ENCODE results near the gene DAP3. TPM values are rescaled to one million over a fixed set of nuclear protein-coding genes. Genes with fewer than 3 reads are reported as not detected.

DAP3 gene
- total RNA-seq, 1 donor from 2014 or later: 88.3 TPM

GRCh38 chr1:155646307-155646706 is 42.6 kb upstream of the DAP3 start:
- H3K27me3 Mint-ChIP-seq (ENCODE audit: unreplicated experiment): no peaks in the 10 kb centered on the region
- H3K9me3 Mint-ChIP-seq (ENCODE audit: unreplicated experiment): peaks cover 4% of the 10 kb centered on the region
- no peak for TF ChIP-seq CTCF (IDR thresholded peaks at IDR 0.05; ENCODE audit: partially characterized antibody, unreplicated experiment)
- peaks cover 30% of the 10 kb centered on the region for H3K36me3 Mint-ChIP-seq (ENCODE audit: unreplicated experiment)
- no peaks in the 10 kb centered on the region for H3K4me1 Mint-ChIP-seq (ENCODE audit: low read depth, unreplicated experiment)
- H3K27ac Mint-ChIP-seq (ENCODE audit: unreplicated experiment): no peak overlapping the region
- H3K4me3 Mint-ChIP-seq (ENCODE audit: unreplicated experiment): no peak overlapping the region
- DNase-seq: no peak

- no peak overlapping the region for H3K27ac Mint-ChIP-seq (ENCODE audit: unreplicated experiment)
- peaks cover 2% of the 10 kb centered on the region for H3K9me3 Mint-ChIP-seq (ENCODE audit: unreplicated experiment)
- TF ChIP-seq CTCF (IDR thresholded peaks at IDR 0.05; ENCODE audit: partially characterized antibody, unreplicated experiment): no peak
- H3K4me3 Mint-ChIP-seq (ENCODE audit: unreplicated experiment): no peak overlapping the region
- H3K4me1 Mint-ChIP-seq (ENCODE audit: low read depth, unreplicated experiment): no peaks in the 10 kb centered on the region
- peaks cover 9% of the 10 kb centered on the region for H3K36me3 Mint-ChIP-seq (ENCODE audit: unreplicated experiment)
- no peak for DNase-seq
- H3K27me3 Mint-ChIP-seq (ENCODE audit: unreplicated experiment): no peaks in the 10 kb centered on the region
Measured at GRCh38 chr1:155648207-155649147, 40.4 kb upstream of the DAP3 start.

- DNase-seq: no peak
- Mint-ChIP-seq H3K27me3 (ENCODE audit: unreplicated experiment) (no peaks in the 10 kb centered on the region), H3K4me1 (ENCODE audit: low read depth, unreplicated experiment) (no peaks in the 10 kb centered on the region), H3K4me3 (ENCODE audit: unreplicated experiment) (no peak overlapping the region), H3K9me3 (ENCODE audit: unreplicated experiment) (peaks cover 2% of the 10 kb centered on the region), H3K27ac (ENCODE audit: unreplicated experiment) (no peak overlapping the region), H3K36me3 (ENCODE audit: unreplicated experiment) (peaks cover 9% of the 10 kb centered on the region)
- TF ChIP-seq CTCF (IDR thresholded peaks at IDR 0.05; ENCODE audit: partially characterized antibody, unreplicated experiment): no peak
Measured at GRCh38 chr1:155649676-155650075, 39.2 kb upstream of the DAP3 start.

- no peak for DNase-seq
Measured at GRCh38 chr1:155650231-155650757, 38.6 kb upstream of the DAP3 start.

More at GRCh38 chr1:155650231-155650757, 38.6 kb upstream of the DAP3 start:
- no peak overlapping the region for H3K4me3 Mint-ChIP-seq (ENCODE audit: unreplicated experiment)
- H3K27ac Mint-ChIP-seq (ENCODE audit: unreplicated experiment): no peak overlapping the region
- no peak for TF ChIP-seq CTCF (IDR thresholded peaks at IDR 0.05; ENCODE audit: partially characterized antibody, unreplicated experiment)
- no peaks in the 10 kb centered on the region for H3K27me3 Mint-ChIP-seq (ENCODE audit: unreplicated experiment)
- H3K36me3 Mint-ChIP-seq (ENCODE audit: unreplicated experiment): peaks cover 7% of the 10 kb centered on the region
- no peaks in the 10 kb centered on the region for H3K4me1 Mint-ChIP-seq (ENCODE audit: low read depth, unreplicated experiment)
- peaks cover 2% of the 10 kb centered on the region for H3K9me3 Mint-ChIP-seq (ENCODE audit: unreplicated experiment)

Measured in glutamatergic neuron (in vitro differentiated cells).